Stimulated activated naive CD8-positive, alpha-beta T cell treated with anti-CD3 and anti-CD28 coated beads, Interleukin-15, Interleukin-2, amounts not matched to agents 100 ng/mL and 50 ng/mL, for 24 hours (primary cell): ENCODE results near the gene RGCC.
"Not testable (repeated sequence)": the region's sequence is repeated elsewhere in the genome, so short reads cannot be mapped to it uniquely, and the experiment has no call there.

Experiments
- H3K27ac Mint-ChIP-seq: one replicate; pipeline ENCODE4 v1.8.0; 2021; ENCODE audit warnings: mild to moderate bottlenecking, mixed read lengths
- H3K27me3 Mint-ChIP-seq: one replicate; pipeline ENCODE4 v1.8.0; 2021; ENCODE audit warnings: mixed read lengths
- H3K36me3 Mint-ChIP-seq: one replicate; pipeline ENCODE4 v1.8.0; 2021; ENCODE audit warnings: low read depth, mixed read lengths
- H3K4me1 Mint-ChIP-seq: one replicate; pipeline ENCODE4 v1.8.0; 2021; ENCODE audit warnings: low read depth, mixed read lengths
- H3K4me3 Mint-ChIP-seq: one replicate; pipeline ENCODE4 v1.8.0; 2021; ENCODE audit warnings: mild to moderate bottlenecking, mixed read lengths
- H3K9me3 Mint-ChIP-seq: one replicate; pipeline ENCODE4 v1.8.0; 2021; ENCODE audit warnings: mixed read lengths

Gene RGCC

GRCh38 chr13:41426047-41426446 lies 31.3 kb upstream of the RGCC start:
- H3K4me1 Mint-ChIP-seq, result peaks cover 4% of the 10 kb centered on the region
- H3K36me3 Mint-ChIP-seq, result no peaks in the 10 kb centered on the region
- H3K27me3 Mint-ChIP-seq, result peaks cover 3% of the 10 kb centered on the region
- no peak overlapping the region for H3K4me3 Mint-ChIP-seq
- H3K27ac Mint-ChIP-seq, result no peak overlapping the region
- H3K9me3 Mint-ChIP-seq, result no peaks in the 10 kb centered on the region

GRCh38 chr13:41427666-41428065 lies 29.7 kb upstream of the RGCC start:
- Mint-ChIP-seq H3K27ac (no peak overlapping the region), H3K4me1 (peaks cover 4% of the 10 kb centered on the region), H3K27me3 (peaks cover 3% of the 10 kb centered on the region), H3K9me3 (no peaks in the 10 kb centered on the region), H3K4me3 (peak overlapping the region; percentile 62), H3K36me3 (no peaks in the 10 kb centered on the region)

GRCh38 chr13:41428155-41428554 lies 29.2 kb upstream of the RGCC start:
- H3K36me3 Mint-ChIP-seq, result no peaks in the 10 kb centered on the region
- H3K4me3 Mint-ChIP-seq, result no peak overlapping the region
- H3K27ac Mint-ChIP-seq, result no peak overlapping the region
- no peaks in the 10 kb centered on the region for H3K9me3 Mint-ChIP-seq
- peaks cover 4% of the 10 kb centered on the region for H3K4me1 Mint-ChIP-seq
- peaks cover 3% of the 10 kb centered on the region for H3K27me3 Mint-ChIP-seq

GRCh38 chr13:41434030-41434429 lies 23.3 kb upstream of the RGCC start:
- not testable (repeated sequence) for H3K27ac Mint-ChIP-seq, H3K9me3 Mint-ChIP-seq, H3K4me3 Mint-ChIP-seq, H3K4me1 Mint-ChIP-seq, H3K27me3 Mint-ChIP-seq, H3K36me3 Mint-ChIP-seq

- Mint-ChIP-seq H3K9me3 (no peaks in the 10 kb centered on the region), H3K27ac (no peak overlapping the region), H3K4me3 (no peak overlapping the region), H3K36me3 (no peaks in the 10 kb centered on the region), H3K4me1 (no peaks in the 10 kb centered on the region), H3K27me3 (no peaks in the 10 kb centered on the region)
These were observed 22.4 kb upstream of the RGCC start for GRCh38 chr13:41434831-41435520.

GRCh38 chr13:41443969-41444368 lies 13.4 kb upstream of the RGCC start:
- no peaks in the 10 kb centered on the region for H3K4me1 Mint-ChIP-seq
- H3K27ac Mint-ChIP-seq, result no peak overlapping the region
- H3K36me3 Mint-ChIP-seq, result no peaks in the 10 kb centered on the region
- no peaks in the 10 kb centered on the region for H3K9me3 Mint-ChIP-seq
- H3K27me3 Mint-ChIP-seq, result no peaks in the 10 kb centered on the region
- no peak overlapping the region for H3K4me3 Mint-ChIP-seq

GRCh38 chr13:41452462-41452861 lies 4.9 kb upstream of the RGCC start:
- H3K9me3 Mint-ChIP-seq, result peaks cover 12% of the 10 kb centered on the region
- H3K4me1 Mint-ChIP-seq, result peaks cover 22% of the 10 kb centered on the region
- peak overlapping the region; percentile 88 for H3K27ac Mint-ChIP-seq
- no peaks in the 10 kb centered on the region for H3K36me3 Mint-ChIP-seq
- H3K4me3 Mint-ChIP-seq, result no peak overlapping the region
- peaks cover 15% of the 10 kb centered on the region for H3K27me3 Mint-ChIP-seq

- no peak overlapping the region for H3K27ac Mint-ChIP-seq
- H3K27me3 Mint-ChIP-seq, result peaks cover 15% of the 10 kb centered on the region
- H3K36me3 Mint-ChIP-seq, result peaks cover 2% of the 10 kb centered on the region
- peaks cover 22% of the 10 kb centered on the region for H3K4me1 Mint-ChIP-seq
- H3K4me3 Mint-ChIP-seq, result no peak overlapping the region
- peaks cover 12% of the 10 kb centered on the region for H3K9me3 Mint-ChIP-seq
These were observed 3.7 kb upstream of the RGCC start for GRCh38 chr13:41453620-41454019.

- H3K27ac Mint-ChIP-seq, result no peak overlapping the region
- H3K36me3 Mint-ChIP-seq, result peaks cover 8% of the 10 kb centered on the region
- H3K4me1 Mint-ChIP-seq, result peaks cover 26% of the 10 kb centered on the region
- H3K9me3 Mint-ChIP-seq, result peaks cover 12% of the 10 kb centered on the region
- peaks cover 15% of the 10 kb centered on the region for H3K27me3 Mint-ChIP-seq
- H3K4me3 Mint-ChIP-seq, result no peak overlapping the region
These were observed 3.2 kb upstream of the RGCC start for GRCh38 chr13:41454170-41454569.

GRCh38 chr13:41455725-41456419 lies 1.5 kb upstream of the RGCC start:
- H3K36me3 Mint-ChIP-seq, result peaks cover 25% of the 10 kb centered on the region
- peaks cover 42% of the 10 kb centered on the region for H3K4me1 Mint-ChIP-seq
- peak overlapping the region; percentile 77 for H3K27ac Mint-ChIP-seq
- H3K9me3 Mint-ChIP-seq, result peaks cover 12% of the 10 kb centered on the region
- H3K4me3 Mint-ChIP-seq, result peak overlapping the region; percentile 95
- peaks cover 15% of the 10 kb centered on the region for H3K27me3 Mint-ChIP-seq

- Mint-ChIP-seq H3K27ac (peak overlapping the region; percentile 99), H3K4me3 (peak overlapping the region; percentile 95), H3K4me1 (peaks cover 52% of the 10 kb centered on the region), H3K27me3 (peaks cover 15% of the 10 kb centered on the region), H3K9me3 (peaks cover 3% of the 10 kb centered on the region), H3K36me3 (peaks cover 40% of the 10 kb centered on the region)
These were observed 338 bp downstream of the RGCC start for GRCh38 chr13:41457589-41458186.

- Mint-ChIP-seq H3K27ac (peak overlapping the region; percentile 99), H3K9me3 (no peaks in the 10 kb centered on the region), H3K4me3 (peak overlapping the region; percentile 95), H3K27me3 (peaks cover 15% of the 10 kb centered on the region), H3K4me1 (peaks cover 52% of the 10 kb centered on the region), H3K36me3 (peaks cover 46% of the 10 kb centered on the region)
These were observed 924 bp downstream of the RGCC start for GRCh38 chr13:41458187-41458760.

GRCh38 chr13:41458761-41459431 lies 1.5 kb downstream of the RGCC start:
- peaks cover 15% of the 10 kb centered on the region for H3K27me3 Mint-ChIP-seq
- H3K36me3 Mint-ChIP-seq, result peaks cover 51% of the 10 kb centered on the region
- peaks cover 58% of the 10 kb centered on the region for H3K4me1 Mint-ChIP-seq
- peak overlapping the region; percentile 95 for H3K4me3 Mint-ChIP-seq
- peak overlapping the region; percentile 99 for H3K27ac Mint-ChIP-seq
- H3K9me3 Mint-ChIP-seq, result no peaks in the 10 kb centered on the region

GRCh38 chr13:41459432-41460073 lies 2.2 kb downstream of the RGCC start:
- Mint-ChIP-seq H3K9me3 (no peaks in the 10 kb centered on the region), H3K27ac (peak overlapping the region; percentile 99)

More at GRCh38 chr13:41459432-41460073, 2.2 kb downstream of the RGCC start:
- peaks cover 58% of the 10 kb centered on the region for H3K36me3 Mint-ChIP-seq
- peaks cover 15% of the 10 kb centered on the region for H3K27me3 Mint-ChIP-seq
- peaks cover 65% of the 10 kb centered on the region for H3K4me1 Mint-ChIP-seq
- peak overlapping the region; percentile 95 for H3K4me3 Mint-ChIP-seq
